Upper lobe of left lung (tissue), 4 donors: ENCODE data around the gene CDKN2D.

Source experiments
- CTCF ChIP-seq, 6 experiments: fragments of 450-650 bp in 4 of 6; fragments of 200-600 bp in 2 of 6; sonication (generic) in 2 of 6; IDR thresholded peaks; one replicate each; pipeline ENCODE4 v1.5.1; 2016 to 2019; ENCODE audit warnings: antibody characterized with exemption in 6 of 6
- EP300 ChIP-seq, 4 donors: sonication (generic); formaldehyde crosslinking; IDR thresholded peaks; one replicate each; pipeline ENCODE4 v1.5.1; 2017; ENCODE audit warnings: antibody characterized with exemption in 4 of 4, control low read depth in 2 of 4
- POLR2A ChIP-seq, 4 donors: fragments of 450-650 bp; IDR thresholded peaks; one replicate each; pipeline ENCODE4 v1.5.1; 2016 to 2017; ENCODE audit warnings: antibody characterized with exemption in 4 of 4, mild to moderate bottlenecking in 2 of 4
- POLR2AphosphoS5 ChIP-seq, 2 donors: sonication (generic); formaldehyde crosslinking; IDR thresholded peaks; one replicate each; pipeline ENCODE4 v1.5.1; 2017; ENCODE audit warnings: antibody characterized with exemption in 2 of 2

- TF ChIP-seq CTCF (IDR thresholded peaks at IDR 0.05) (no peak), POLR2A (IDR thresholded peaks at IDR 0.05) (no peak), POLR2AphosphoS5 (IDR thresholded peaks at IDR 0.05) (no peak), EP300 (IDR thresholded peaks at IDR 0.05) (no peak)
These were observed 1.9 kb downstream of the CDKN2D start for GRCh38 chr19:10566658-10567410.
